ENCODE results near the gene PDZD8. TPM values are rescaled to one million over a fixed set of nuclear protein-coding genes. Genes with fewer than 3 reads are reported as not detected.
"Not testable (repeated sequence)": the region's sequence is repeated elsewhere in the genome, so short reads cannot be mapped to it uniquely, and the experiment has no call there.

The PDZD8 gene
- total and polyA plus RNA-seq, 4 experiments from 2014 or later = 3.6 to 15.0 (median 11.4) TPM

DNA sequence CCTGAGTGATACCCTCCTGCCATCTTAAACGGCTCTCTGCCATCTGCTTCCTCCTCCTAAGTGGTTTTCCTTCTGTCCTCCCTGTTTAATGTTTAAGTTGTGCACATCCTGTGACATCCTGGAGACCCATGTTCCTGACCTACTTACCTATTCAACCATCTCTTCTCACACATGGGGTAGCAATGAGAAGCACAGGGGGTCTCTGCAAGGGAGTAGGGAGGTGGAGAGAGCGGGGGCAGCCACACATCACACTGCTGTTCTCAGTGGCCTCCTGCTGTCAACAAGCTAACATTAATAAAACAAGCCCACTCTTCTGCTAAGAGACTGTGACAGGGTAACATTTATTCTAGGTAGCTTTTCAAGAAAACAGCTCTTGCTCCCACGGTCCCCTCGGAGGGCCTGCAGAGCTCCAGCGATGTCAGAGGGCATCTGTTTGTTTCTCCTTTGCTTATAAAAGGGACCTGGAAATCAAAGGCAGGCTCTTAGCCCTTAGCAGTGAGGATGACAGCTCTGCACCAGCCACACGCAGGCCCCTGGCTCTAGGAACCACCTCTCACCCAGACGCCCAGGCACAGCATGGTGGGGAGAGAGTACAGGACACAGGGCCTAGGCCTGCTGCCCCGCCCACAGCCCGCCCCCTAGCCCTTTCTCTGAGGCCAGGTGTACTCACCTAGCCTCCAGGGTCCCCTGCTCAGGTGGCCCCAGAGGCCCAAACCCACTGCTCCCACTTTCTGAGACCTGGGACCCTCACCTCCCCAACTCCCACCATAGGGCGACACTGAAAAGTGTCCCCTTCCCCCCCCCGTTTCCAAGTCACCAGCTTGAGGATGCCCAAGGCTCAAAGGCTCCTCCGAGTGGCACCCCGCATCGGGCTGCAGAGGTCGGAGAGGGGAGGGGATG lies 135.3 kb downstream of the PDZD8 start:
- H3K27ac Mint-ChIP-seq = no peak overlapping the region
- no peaks in the 10 kb centered on the region for H3K36me3 Mint-ChIP-seq
- no peaks in the 10 kb centered on the region for H3K27me3 ChIP-seq (ENCODE audit: insufficient read depth, low read length)
- no peak overlapping the region for H3K4me3 ChIP-seq (ENCODE audit: low read length in 2 of 2)
- CTCF ChIA-PET (ENCODE audit: partially characterized antibody) = no interaction called here
- POLR2A ChIA-PET (ENCODE audit: partially characterized antibody) = no interaction called here
- no peak overlapping the region for H3K4me3 Mint-ChIP-seq
- H3K4me1 Mint-ChIP-seq = peaks cover 0 to 9% (median 6%) of the 10 kb centered on the region in 4 donors
- no peaks in the 10 kb centered on the region for H3K4me1 ChIP-seq (ENCODE audit: insufficient read depth, low read length)
- no peaks in the 10 kb centered on the region for H3K9me3 ChIP-seq (ENCODE audit: control insufficient read depth in 1 of 2, low read length in 2 of 2)
- H3K36me3 ChIP-seq (ENCODE audit: insufficient read depth, low read length) = no peaks in the 10 kb centered on the region
- H3K27me3 Mint-ChIP-seq = peaks cover 27 to 28% of the 10 kb centered on the region in 2 donors
- intact Hi-C loops (cut with micrococcal nuclease) = no loop called here
- H3K27ac ChIP-seq (ENCODE audit: low read depth, low read length) = no peak overlapping the region
- peaks cover 0 to 1% (median 0%) of the 10 kb centered on the region in 8 donors for H3K9me3 Mint-ChIP-seq
- no peak for DNase-seq

DNA sequence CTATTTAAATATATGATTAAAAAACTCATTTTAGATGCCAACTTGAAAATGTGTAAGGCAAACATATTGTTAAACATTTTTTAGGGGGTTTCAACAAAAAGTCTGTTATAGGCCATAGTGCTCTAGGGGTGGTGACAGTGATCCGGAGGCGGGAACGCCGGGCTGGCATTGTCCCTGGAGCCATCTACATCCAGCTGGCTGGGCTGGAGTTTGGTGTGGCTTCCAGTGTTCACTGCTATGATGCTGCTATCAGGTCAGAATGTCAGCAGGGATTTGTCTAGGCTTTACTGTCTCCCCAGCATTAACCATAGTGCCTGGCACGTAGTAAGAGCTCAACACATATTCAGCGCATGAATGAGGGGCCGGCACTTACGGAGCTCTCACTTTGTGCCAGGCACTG lies 136.2 kb downstream of the PDZD8 start:
- Mint-ChIP-seq H3K27me3 (peaks cover 23 to 25% of the 10 kb centered on the region in 2 donors), H3K9me3 (peaks cover 0 to 1% (median 0%) of the 10 kb centered on the region in 8 donors), H3K4me3 (no peak overlapping the region), H3K4me1 (peaks cover 0 to 9% (median 6%) of the 10 kb centered on the region in 4 donors), H3K36me3 (no peaks in the 10 kb centered on the region), H3K27ac (no peak overlapping the region)
- intact Hi-C loops (cut with micrococcal nuclease) = no loop called here
- Histone ChIP-seq H3K27me3 (ENCODE audit: insufficient read depth, low read length) (no peaks in the 10 kb centered on the region), H3K4me3 (ENCODE audit: low read length in 2 of 2) (no peak overlapping the region), H3K36me3 (ENCODE audit: insufficient read depth, low read length) (no peaks in the 10 kb centered on the region), H3K4me1 (ENCODE audit: insufficient read depth, low read length) (no peaks in the 10 kb centered on the region), H3K9me3 (ENCODE audit: control insufficient read depth in 1 of 2, low read length in 2 of 2) (no peaks in the 10 kb centered on the region), H3K27ac (ENCODE audit: low read depth, low read length) (no peak overlapping the region)
- POLR2A ChIA-PET (ENCODE audit: partially characterized antibody) = no interaction called here
- CTCF ChIA-PET (ENCODE audit: partially characterized antibody) = no interaction called here
- no peak for DNase-seq

DNA sequence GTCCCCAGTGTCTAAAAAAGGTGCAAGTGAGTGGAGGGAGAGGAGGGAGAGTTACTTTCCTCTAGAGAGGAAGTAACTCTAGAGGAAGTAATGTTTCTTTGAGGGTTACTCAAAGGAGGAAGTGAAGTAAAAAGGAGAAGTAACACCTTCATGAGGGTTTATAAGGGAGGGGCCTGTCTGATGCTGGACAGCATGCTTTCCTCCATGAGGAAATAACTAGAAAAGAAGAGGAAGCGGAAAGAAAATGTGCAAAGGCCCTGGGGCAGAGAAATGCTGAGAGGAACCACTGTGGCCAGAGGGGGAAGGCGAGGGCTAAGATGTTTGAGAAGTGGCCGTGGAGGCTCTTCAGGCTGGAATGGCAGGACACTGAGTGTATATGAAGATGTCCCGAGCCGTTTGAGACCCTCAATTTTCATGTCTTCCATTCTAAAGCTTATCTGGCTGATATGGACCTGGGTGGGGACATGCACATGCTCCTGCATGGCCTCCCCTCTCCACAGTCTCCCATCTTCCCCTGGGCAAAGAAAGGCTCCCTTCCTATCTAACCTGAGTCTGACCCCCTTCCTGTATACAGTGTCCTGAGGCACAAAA lies 137.7 kb downstream of the PDZD8 start:
- intact Hi-C loops (cut with micrococcal nuclease) = no loop called here
- H3K27me3 Mint-ChIP-seq = peaks cover 16 to 26% of the 10 kb centered on the region in 2 donors
- Histone ChIP-seq H3K27me3 (ENCODE audit: insufficient read depth, low read length) (no peaks in the 10 kb centered on the region), H3K27ac (ENCODE audit: low read depth, low read length) (no peak overlapping the region), H3K4me1 (ENCODE audit: insufficient read depth, low read length) (no peaks in the 10 kb centered on the region), H3K9me3 (ENCODE audit: control insufficient read depth in 1 of 2, low read length in 2 of 2) (no peaks in the 10 kb centered on the region), H3K4me3 (ENCODE audit: low read length in 2 of 2) (no peak overlapping the region), H3K36me3 (ENCODE audit: insufficient read depth, low read length) (no peaks in the 10 kb centered on the region)
- ChIA-PET POLR2A (ENCODE audit: partially characterized antibody) (no interaction called here), CTCF (ENCODE audit: partially characterized antibody) (interaction anchor here (1.3 kb wide), 1 partner anchor 21 kb away, joined by 5 read pairs; no protein-coding TSS in a partner anchor)
- H3K4me1 Mint-ChIP-seq = peaks cover 0 to 9% (median 6%) of the 10 kb centered on the region in 4 donors
- DNase-seq = no peak
- H3K9me3 Mint-ChIP-seq = peaks cover 0 to 1% (median 0%) of the 10 kb centered on the region in 8 donors
- H3K27ac Mint-ChIP-seq = no peak overlapping the region
- H3K4me3 Mint-ChIP-seq = no peak overlapping the region
- H3K36me3 Mint-ChIP-seq = no peaks in the 10 kb centered on the region

DNA sequence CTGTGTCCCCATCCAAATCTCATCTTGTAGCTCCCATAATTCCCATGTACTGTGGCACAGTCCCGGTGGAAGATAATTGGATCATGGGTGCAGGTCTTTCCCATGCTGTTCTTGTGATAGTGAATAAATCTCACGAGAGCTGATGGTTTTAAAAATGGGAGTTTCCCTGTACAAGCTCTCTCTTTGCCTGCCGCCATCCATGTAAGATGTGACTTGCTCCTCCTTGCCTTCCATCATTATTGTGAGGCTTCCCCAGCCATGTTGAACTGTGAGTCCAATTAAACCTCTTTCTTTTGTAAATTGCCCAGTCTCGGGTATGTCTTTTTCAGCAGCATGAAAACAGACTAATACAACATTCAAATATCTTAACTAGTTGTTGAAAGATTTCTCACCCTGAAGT lies 145.1 kb downstream of the PDZD8 start:
- H3K9me3 ChIP-seq (ENCODE audit: control insufficient read depth in 1 of 2, low read length in 2 of 2); POLR2A ChIA-PET (ENCODE audit: partially characterized antibody); H3K4me3 Mint-ChIP-seq; H3K27me3 ChIP-seq (ENCODE audit: insufficient read depth, low read length); H3K36me3 Mint-ChIP-seq; H3K4me3 ChIP-seq (ENCODE audit: low read length in 2 of 2); intact Hi-C loops (cut with micrococcal nuclease); H3K4me1 ChIP-seq (ENCODE audit: insufficient read depth, low read length); DNase-seq; H3K4me1 Mint-ChIP-seq; H3K36me3 ChIP-seq (ENCODE audit: insufficient read depth, low read length); H3K27ac ChIP-seq (ENCODE audit: low read depth, low read length); H3K9me3 Mint-ChIP-seq: not testable (repeated sequence)
- CTCF ChIA-PET (ENCODE audit: partially characterized antibody) = interaction anchor here (0.8 to 1.0 kb wide), 2 partner anchors 11 to 13 kb away, joined by 3 to 8 read pairs; no protein-coding TSS in a partner anchor
- Mint-ChIP-seq H3K27ac (peak overlapping the region in 1 of 7 donors; percentile 79), H3K27me3 (peaks cover 19 to 39% of the 10 kb centered on the region in 2 donors)

DNA sequence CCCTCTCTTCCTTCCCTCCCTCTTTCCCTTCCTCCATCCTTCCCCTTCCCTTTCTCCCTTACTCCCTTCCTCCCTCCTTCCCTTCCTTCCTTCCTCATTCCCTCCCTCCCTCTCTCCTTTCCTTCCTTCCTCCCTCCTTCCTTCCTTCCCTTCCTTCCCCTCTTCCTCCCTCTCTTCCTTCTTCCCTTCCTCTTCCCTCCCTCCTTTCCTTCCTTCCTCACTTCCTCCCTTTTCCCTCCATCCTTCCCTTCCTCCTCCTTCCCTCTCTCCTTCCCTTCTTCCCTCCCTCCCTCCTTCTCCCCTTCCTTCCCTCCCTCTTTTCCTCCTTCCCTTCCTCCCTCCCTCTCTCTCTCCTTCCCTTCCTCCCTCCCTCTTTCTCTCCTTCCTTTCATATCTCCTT lies 147.0 kb downstream of the PDZD8 start:
- POLR2A ChIA-PET (ENCODE audit: partially characterized antibody) = no interaction called here

More for the DNA sequence above, 147.0 kb downstream of the PDZD8 start:
- intact Hi-C loops (cut with micrococcal nuclease) = no loop called here
- no peak for DNase-seq
- H3K27me3 ChIP-seq (ENCODE audit: insufficient read depth, low read length) = no peaks in the 10 kb centered on the region
- no peaks in the 10 kb centered on the region for H3K36me3 ChIP-seq (ENCODE audit: insufficient read depth, low read length)
- Mint-ChIP-seq H3K27me3 (peaks cover 19 to 36% of the 10 kb centered on the region in 2 donors), H3K4me3 (no peak overlapping the region), H3K27ac (no peak overlapping the region), H3K4me1 (no peaks in the 10 kb centered on the region), H3K9me3 (peaks cover 0 to 3% (median 1%) of the 10 kb centered on the region in 8 donors), H3K36me3 (no peaks in the 10 kb centered on the region)
- CTCF ChIA-PET (ENCODE audit: partially characterized antibody) = no interaction called here
- H3K9me3 ChIP-seq (ENCODE audit: control insufficient read depth in 1 of 2, low read length in 2 of 2) = no peaks in the 10 kb centered on the region
- no peak overlapping the region for H3K27ac ChIP-seq (ENCODE audit: low read depth, low read length)
- H3K4me1 ChIP-seq (ENCODE audit: insufficient read depth, low read length) = no peaks in the 10 kb centered on the region
- H3K4me3 ChIP-seq (ENCODE audit: low read length in 2 of 2) = no peak overlapping the region

Other genes with a start within 250 kb of the PDZD8 start
- gene VAX1, start 237.2 kb downstream of the PDZD8 start, total RNA-seq = not detected
- gene VAX1, start 237.2 kb downstream of the PDZD8 start, polyA plus RNA-seq = not detected
- gene KCNK18, start 178.0 kb downstream of the PDZD8 start, total RNA-seq = not detected
- not detected for gene KCNK18, start 178.0 kb downstream of the PDZD8 start, polyA plus RNA-seq
- under 1 TPM; 0.22 to 0.38 TPM for gene SLC18A2, start 134.3 kb downstream of the PDZD8 start, total RNA-seq
- gene SLC18A2, start 134.3 kb downstream of the PDZD8 start, polyA plus RNA-seq = under 1 TPM; 0.91 to 0.94 TPM
- not detected for gene EMX2, start 167.3 kb upstream of the PDZD8 start, total RNA-seq
- not detected for gene EMX2, start 167.3 kb upstream of the PDZD8 start, polyA plus RNA-seq

All from CD4-positive, alpha-beta memory T cell (primary cell).